SJCRH30 (cell line): ENCODE results near the gene MBLAC2. TPM values are rescaled to one million over a fixed set of nuclear protein-coding genes. Genes with fewer than 3 reads are reported as not detected.

Source experiments
- DNase-seq, 2 experiments: peaks; one replicate each; pipeline ENCODE4 v3.0.0-alpha.2; 2015 to 2020
- H3K27ac ChIP-seq: fragments of 250-450 bp; sonication (Bioruptor Pico); 2 replicates; pipeline ENCODE4 v1.5.1; 2020; ENCODE audit warnings: mild to moderate bottlenecking, moderate library complexity
- H3K27me3 ChIP-seq: fragments of 250-450 bp; sonication (Bioruptor Pico); 2 replicates; pipeline ENCODE4 v1.5.1; 2020; ENCODE audit warnings: mild to moderate bottlenecking, moderate library complexity
- H3K36me3 ChIP-seq: fragments of 250-450 bp; sonication (Bioruptor Pico); 2 replicates; pipeline ENCODE4 v1.5.1; 2020; ENCODE audit warnings: mild to moderate bottlenecking, moderate library complexity
- H3K4me1 ChIP-seq: fragments of 250-450 bp; sonication (Bioruptor Pico); 2 replicates; pipeline ENCODE4 v1.5.1; 2020; ENCODE audit warnings: mild to moderate bottlenecking, moderate library complexity
- H3K4me3 ChIP-seq: fragments of 250-450 bp; sonication (Bioruptor Pico); 2 replicates; pipeline ENCODE4 v1.5.1; 2020; ENCODE audit warnings: mild to moderate bottlenecking, moderate library complexity
- H3K9me3 ChIP-seq: fragments of 250-450 bp; sonication (Bioruptor Pico); replicated peaks from 2 replicates; pipeline ENCODE4 v1.5.1; 2020; ENCODE audit warnings: mild to moderate bottlenecking, moderate library complexity
- total RNA-seq: library from RNA; depleted of rRNA; stranded (reverse); fragments of >200 nt; shearing (Covaris generic); gene quantifications from 2 replicates; pipeline ENCODE4 v1.2.3, GENCODE V29; 2014

Gene MBLAC2
- total RNA-seq, 1 experiment from 2014 or later = 6.4 TPM

DNA sequence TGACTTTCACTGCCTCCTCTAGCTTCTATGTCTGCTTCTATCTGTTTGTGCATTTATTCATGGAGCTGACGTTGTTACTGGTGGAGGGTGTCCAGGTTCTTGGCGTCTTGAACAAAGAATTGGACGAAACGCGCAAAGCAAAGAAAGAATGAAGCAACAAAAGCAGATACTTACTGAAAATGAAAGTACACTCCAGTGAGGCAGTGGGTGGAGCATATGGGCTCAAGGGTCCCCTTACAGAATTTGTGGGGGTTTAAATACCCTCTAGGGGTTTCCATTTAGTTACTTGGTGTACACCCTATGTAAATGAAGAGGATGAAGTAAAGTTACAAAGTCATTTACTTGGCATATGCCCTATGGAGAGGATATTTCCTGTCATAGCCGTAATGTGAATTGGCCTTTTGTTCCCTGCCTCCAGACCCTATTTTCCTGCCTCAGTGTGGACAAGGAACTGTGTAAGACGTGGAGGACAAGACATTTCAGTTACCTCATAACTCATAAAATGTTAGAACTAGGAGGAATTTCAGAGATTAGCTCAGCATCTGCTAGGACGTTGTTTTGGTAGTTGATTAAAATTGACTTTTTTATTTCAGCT is 3.1 kb upstream of the MBLAC2 start:
- no peaks in the 10 kb centered on the region for H3K4me1 ChIP-seq
- no peaks in the 10 kb centered on the region for H3K27me3 ChIP-seq
- no peaks in the 10 kb centered on the region for H3K36me3 ChIP-seq
- no peaks in the 10 kb centered on the region for H3K9me3 ChIP-seq
- H3K27ac ChIP-seq = no peak overlapping the region
- no peak for DNase-seq
- H3K4me3 ChIP-seq = no peak overlapping the region

DNA sequence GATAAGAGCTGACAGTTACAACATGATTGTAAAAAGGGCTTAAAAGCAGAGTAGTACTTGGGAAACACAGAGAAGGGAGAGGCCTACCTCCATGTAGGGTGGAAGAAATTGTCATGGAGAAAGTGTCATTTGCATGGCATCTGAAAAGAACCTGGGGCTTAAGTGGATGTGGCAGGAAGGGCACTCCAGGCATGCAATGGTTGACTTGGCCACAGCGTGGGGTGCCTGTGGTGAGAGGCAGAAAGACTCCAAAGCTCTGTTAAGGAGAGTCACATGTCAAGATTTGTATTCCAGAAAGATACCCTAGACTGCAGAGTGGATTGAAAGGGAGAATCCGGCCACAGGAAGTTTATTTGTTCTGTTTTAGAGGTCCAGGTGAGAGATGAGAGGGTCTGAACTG is 2.5 kb upstream of the MBLAC2 start:
- no peak for DNase-seq
- no peak overlapping the region for H3K27ac ChIP-seq
- no peaks in the 10 kb centered on the region for H3K9me3 ChIP-seq
- no peaks in the 10 kb centered on the region for H3K27me3 ChIP-seq
- H3K4me1 ChIP-seq = no peaks in the 10 kb centered on the region
- H3K4me3 ChIP-seq = no peak overlapping the region
- no peaks in the 10 kb centered on the region for H3K36me3 ChIP-seq

GRCh38 chr5:90476391-90476790 is 1.8 kb upstream of the MBLAC2 start:
- Histone ChIP-seq H3K4me3 (no peak overlapping the region), H3K36me3 (no peaks in the 10 kb centered on the region), H3K27me3 (no peaks in the 10 kb centered on the region), H3K9me3 (no peaks in the 10 kb centered on the region), H3K4me1 (no peaks in the 10 kb centered on the region), H3K27ac (no peak overlapping the region)
- no peak for DNase-seq

- Histone ChIP-seq H3K4me3 (peak overlapping the region; percentile 90), H3K27ac (no peak overlapping the region), H3K36me3 (no peaks in the 10 kb centered on the region), H3K27me3 (no peaks in the 10 kb centered on the region), H3K4me1 (no peaks in the 10 kb centered on the region), H3K9me3 (no peaks in the 10 kb centered on the region)
- no peak for DNase-seq
Observed at GRCh38 chr5:90475436-90475980, 937 bp upstream of the MBLAC2 start.

GRCh38 chr5:90473396-90474234 is 956 bp downstream of the MBLAC2 start:
- H3K4me1 ChIP-seq = no peaks in the 10 kb centered on the region
- peak; percentile 40 to 51 for DNase-seq
- no peaks in the 10 kb centered on the region for H3K9me3 ChIP-seq
- H3K4me3 ChIP-seq = peak overlapping the region; percentile 90
- peak overlapping the region; percentile 59 for H3K27ac ChIP-seq
- no peaks in the 10 kb centered on the region for H3K36me3 ChIP-seq
- H3K27me3 ChIP-seq = no peaks in the 10 kb centered on the region

DNA sequence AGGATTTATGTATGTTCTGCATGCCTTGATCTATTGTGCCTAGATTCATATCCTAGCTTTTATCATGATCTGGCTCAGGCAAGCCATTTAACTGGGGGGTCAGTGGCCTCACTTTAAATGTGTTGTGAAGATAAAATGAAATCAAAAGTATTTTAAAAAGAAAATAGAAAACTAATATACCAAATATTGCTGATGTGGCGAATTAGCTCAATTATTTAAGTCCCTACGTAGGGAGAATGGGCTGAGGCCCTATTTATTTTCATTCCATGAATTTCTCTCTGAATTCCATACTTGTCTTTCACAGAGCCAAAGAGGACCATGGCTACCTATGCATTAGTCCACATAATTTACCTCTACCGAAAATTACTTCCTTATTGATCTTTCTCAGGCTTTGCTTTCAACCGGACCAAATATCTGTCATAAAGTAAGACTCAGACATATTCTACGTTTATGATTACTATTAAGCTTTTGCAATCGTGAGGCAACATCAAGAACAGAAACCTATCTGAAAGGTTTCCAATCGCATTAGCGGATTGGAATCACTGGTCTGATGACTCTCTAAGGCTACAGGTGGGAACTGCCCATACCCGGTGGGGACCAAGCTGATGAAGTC is 1.7 kb downstream of the MBLAC2 start:
- peak overlapping the region; percentile 90 for H3K4me3 ChIP-seq
- no peak overlapping the region for H3K27ac ChIP-seq
- no peaks in the 10 kb centered on the region for H3K27me3 ChIP-seq
- H3K36me3 ChIP-seq = no peaks in the 10 kb centered on the region
- no peak for DNase-seq
- no peaks in the 10 kb centered on the region for H3K9me3 ChIP-seq
- no peaks in the 10 kb centered on the region for H3K4me1 ChIP-seq

DNA sequence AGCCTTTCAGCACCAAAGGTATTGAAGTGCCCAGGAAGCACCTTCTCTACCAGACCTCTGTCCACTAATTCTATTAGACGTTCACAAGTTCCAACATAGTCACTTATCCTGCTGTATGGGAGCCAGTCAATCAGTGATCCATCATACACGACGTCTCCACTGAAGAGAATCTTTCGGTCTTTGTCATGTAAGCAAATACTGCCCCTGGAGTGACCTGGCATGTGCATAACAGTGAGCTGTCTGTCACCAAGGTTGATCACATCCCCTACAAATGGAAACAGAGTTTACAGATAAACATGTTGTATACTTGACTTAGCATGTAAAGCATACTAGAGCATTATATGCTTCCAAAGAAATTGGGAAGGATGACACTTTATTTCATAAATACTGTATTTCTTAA is 13.3 kb downstream of the MBLAC2 start:
- H3K27ac ChIP-seq = no peak overlapping the region
- H3K36me3 ChIP-seq = peaks cover 2% of the 10 kb centered on the region; the same call in 1 of the 2 replicates
- H3K9me3 ChIP-seq = no peaks in the 10 kb centered on the region
- H3K4me1 ChIP-seq = no peaks in the 10 kb centered on the region
- H3K27me3 ChIP-seq = no peaks in the 10 kb centered on the region
- H3K4me3 ChIP-seq = no peak overlapping the region
- no peak for DNase-seq

DNA sequence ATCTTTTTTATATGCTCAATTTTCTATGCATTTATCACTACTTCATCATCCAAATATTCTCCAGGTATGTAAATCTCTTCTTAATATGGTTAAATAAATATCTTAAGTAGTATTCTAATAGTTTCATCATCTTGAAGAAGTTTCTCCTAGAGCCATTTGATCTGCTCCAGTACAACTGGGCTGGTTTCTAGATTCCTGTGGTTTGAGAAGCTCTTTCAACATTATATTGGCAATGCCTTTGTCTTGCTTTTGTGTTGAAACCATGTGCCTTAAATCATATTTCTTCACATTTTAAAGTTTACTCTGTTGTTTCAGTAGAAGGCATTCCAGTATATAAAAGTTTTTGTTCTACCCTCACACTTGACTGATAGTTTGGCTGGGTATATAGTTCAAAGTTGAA is 27.6 kb downstream of the MBLAC2 start:
- Histone ChIP-seq H3K4me1 (no peaks in the 10 kb centered on the region), H3K27ac (no peak overlapping the region), H3K4me3 (no peak overlapping the region), H3K36me3 (no peaks in the 10 kb centered on the region), H3K9me3 (no peaks in the 10 kb centered on the region), H3K27me3 (no peaks in the 10 kb centered on the region)
- DNase-seq = no peak

DNA sequence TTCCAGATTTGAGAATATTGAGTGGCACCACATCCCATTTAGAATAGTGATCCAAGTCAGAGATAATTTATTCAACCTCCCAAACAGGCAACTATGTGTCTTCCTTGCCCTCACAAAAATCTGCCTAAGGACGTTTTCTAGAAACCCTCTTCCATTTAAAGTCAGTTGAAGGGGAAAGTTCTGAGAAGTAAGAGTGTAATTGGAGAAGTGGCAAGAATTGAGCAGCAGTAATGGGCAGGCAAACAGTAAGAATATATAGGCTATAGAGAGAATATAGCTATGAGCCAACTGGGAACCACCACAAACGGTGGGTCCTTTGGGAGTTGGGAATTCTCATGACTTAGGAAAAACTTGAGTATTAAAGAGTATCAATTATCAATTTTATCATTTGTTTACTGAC is 33.9 kb downstream of the MBLAC2 start:
- Histone ChIP-seq H3K4me3 (no peak overlapping the region), H3K27me3 (no peaks in the 10 kb centered on the region), H3K36me3 (no peaks in the 10 kb centered on the region), H3K9me3 (no peaks in the 10 kb centered on the region), H3K4me1 (no peaks in the 10 kb centered on the region), H3K27ac (no peak overlapping the region)
- DNase-seq = no peak

DNA sequence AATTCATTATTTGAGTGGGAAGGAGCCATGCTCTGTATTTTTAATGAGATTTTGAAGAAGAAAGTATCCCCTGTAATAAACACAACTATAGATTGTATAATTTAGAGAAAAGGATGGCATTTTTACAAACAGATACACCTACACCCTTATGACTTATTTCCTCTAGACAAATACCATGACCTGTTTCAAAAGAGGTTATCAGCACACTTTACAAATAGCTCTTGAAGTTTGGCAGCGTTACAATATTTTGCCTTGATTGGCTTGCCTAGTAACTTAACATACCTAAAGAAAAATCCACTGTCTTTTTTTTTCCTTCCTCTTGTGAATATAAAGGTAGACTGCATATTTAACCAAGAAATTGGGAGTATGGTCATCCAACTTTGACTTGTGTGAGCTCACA is 36.5 kb downstream of the MBLAC2 start:
- Histone ChIP-seq H3K36me3 (no peaks in the 10 kb centered on the region), H3K9me3 (no peaks in the 10 kb centered on the region), H3K4me1 (no peaks in the 10 kb centered on the region), H3K27me3 (no peaks in the 10 kb centered on the region), H3K4me3 (no peak overlapping the region), H3K27ac (no peak overlapping the region)
- no peak for DNase-seq

DNA sequence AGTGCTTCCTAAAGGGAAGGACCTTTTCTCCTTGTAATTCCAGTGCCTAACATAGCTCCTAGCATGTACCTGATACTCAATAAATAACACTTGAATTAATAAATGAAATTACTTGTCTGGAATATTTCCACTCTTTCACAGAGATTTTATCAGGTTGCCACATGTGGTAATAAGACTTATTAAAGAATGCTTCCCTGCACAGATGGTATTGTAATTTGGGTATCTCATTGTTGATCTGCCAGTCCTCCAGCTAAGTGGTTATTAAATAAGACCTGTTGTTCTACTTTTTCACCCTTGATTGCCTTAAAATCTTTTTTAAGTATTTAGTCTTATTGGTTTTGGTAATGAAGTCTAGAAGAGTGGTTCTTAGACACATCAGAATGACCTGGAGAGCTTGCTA is 36.9 kb downstream of the MBLAC2 start:
- H3K27ac ChIP-seq = no peak overlapping the region
- no peaks in the 10 kb centered on the region for H3K27me3 ChIP-seq
- H3K4me3 ChIP-seq = no peak overlapping the region
- H3K36me3 ChIP-seq = no peaks in the 10 kb centered on the region
- no peaks in the 10 kb centered on the region for H3K4me1 ChIP-seq
- no peak for DNase-seq
- no peaks in the 10 kb centered on the region for H3K9me3 ChIP-seq

GRCh38 chr5:90434116-90434714 is 40.4 kb downstream of the MBLAC2 start:
- Histone ChIP-seq H3K36me3 (no peaks in the 10 kb centered on the region), H3K4me3 (no peak overlapping the region), H3K27me3 (no peaks in the 10 kb centered on the region), H3K27ac (no peak overlapping the region), H3K4me1 (no peaks in the 10 kb centered on the region), H3K9me3 (no peaks in the 10 kb centered on the region)
- peak; percentile 53 to 73 for DNase-seq

- no peaks in the 10 kb centered on the region for H3K27me3 ChIP-seq
- no peak for DNase-seq
- H3K4me1 ChIP-seq = no peaks in the 10 kb centered on the region
- no peaks in the 10 kb centered on the region for H3K36me3 ChIP-seq
- H3K27ac ChIP-seq = no peak overlapping the region
- no peaks in the 10 kb centered on the region for H3K9me3 ChIP-seq
- no peak overlapping the region for H3K4me3 ChIP-seq
Observed at GRCh38 chr5:90424245-90424644, 50.3 kb downstream of the MBLAC2 start.

DNA sequence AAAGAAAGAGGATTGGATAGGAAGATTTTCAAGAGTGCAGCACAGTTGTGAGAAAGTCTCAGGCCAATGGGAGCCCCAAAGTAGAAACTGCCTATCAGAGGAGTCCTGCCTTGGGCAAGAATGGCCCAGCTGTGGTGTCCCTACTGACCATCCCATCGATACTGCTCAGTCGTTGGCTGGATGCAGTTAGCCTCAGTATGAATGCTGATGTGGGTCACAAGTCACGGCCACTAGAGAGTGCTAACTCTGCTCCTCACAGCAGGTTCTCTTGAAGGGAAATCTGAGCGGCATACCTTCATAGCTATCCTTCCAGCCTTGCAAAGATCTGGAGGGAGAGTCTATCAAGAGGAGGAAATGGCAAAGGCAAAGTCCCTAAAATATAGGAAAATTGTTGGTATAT is 53.4 kb downstream of the MBLAC2 start:
- no peak for DNase-seq
- Histone ChIP-seq H3K27ac (no peak overlapping the region), H3K4me1 (no peaks in the 10 kb centered on the region), H3K4me3 (no peak overlapping the region), H3K36me3 (no peaks in the 10 kb centered on the region), H3K9me3 (no peaks in the 10 kb centered on the region), H3K27me3 (no peaks in the 10 kb centered on the region)

GRCh38 chr5:90418214-90418613 is 56.4 kb downstream of the MBLAC2 start:
- Histone ChIP-seq H3K36me3 (no peaks in the 10 kb centered on the region), H3K27me3 (no peaks in the 10 kb centered on the region), H3K4me1 (no peaks in the 10 kb centered on the region), H3K27ac (no peak overlapping the region), H3K9me3 (no peaks in the 10 kb centered on the region), H3K4me3 (no peak overlapping the region)
- no peak for DNase-seq
